HG02981 (cell line): ENCODE results near the gene SLC13A2.
"Not testable (repeated sequence)": the region's sequence is repeated elsewhere in the genome, so short reads cannot be mapped to it uniquely, and the experiment has no call there.

ENCODE experiments used
- ATAC-seq: cut with Tn5 transposase; IDR thresholded peaks from one replicate; pipeline ENCODE4 v1.9.1; 2021; ENCODE audit warnings: mild to moderate bottlenecking, moderate library complexity; ENCODE audit not compliant: unreplicated experiment

SLC13A2 gene

DNA sequence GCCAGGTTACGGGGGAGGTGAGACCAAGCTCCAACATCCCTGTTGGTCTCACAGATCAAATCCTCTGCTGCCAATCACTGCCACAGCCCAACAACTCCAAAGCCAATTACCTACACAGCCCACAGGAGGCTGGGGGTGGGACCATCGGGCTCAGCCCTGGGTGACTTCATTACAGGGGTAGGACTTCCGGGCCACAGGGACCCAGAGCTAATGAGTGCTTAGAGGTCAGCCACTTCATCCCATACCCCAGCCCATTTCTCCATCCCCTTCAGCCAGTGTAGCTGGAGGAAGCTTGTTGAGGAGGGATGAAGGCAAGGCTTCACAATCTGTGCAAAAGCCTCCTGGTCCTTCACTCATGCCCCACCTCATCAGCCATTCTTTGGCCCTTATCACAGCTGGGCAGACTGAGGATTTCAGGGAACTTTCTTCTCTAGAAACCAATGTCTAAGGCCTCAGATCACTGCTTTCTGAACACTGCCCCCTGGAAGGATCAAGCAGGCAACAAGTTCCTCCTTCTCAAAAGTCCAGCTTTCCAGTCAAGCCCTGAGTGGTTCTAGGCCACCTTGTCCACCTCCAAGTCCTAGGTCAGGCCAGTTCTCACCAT is 38.5 kb downstream of the SLC13A2 start:
- no peak for ATAC-seq

GRCh38 chr17:28513476-28513875 is 40.0 kb downstream of the SLC13A2 start:
- no peak for ATAC-seq

GRCh38 chr17:28514561-28515002 is 41.1 kb downstream of the SLC13A2 start:
- ATAC-seq = no peak

GRCh38 chr17:28515518-28515917 is 42.1 kb downstream of the SLC13A2 start:
- ATAC-seq = no peak

DNA sequence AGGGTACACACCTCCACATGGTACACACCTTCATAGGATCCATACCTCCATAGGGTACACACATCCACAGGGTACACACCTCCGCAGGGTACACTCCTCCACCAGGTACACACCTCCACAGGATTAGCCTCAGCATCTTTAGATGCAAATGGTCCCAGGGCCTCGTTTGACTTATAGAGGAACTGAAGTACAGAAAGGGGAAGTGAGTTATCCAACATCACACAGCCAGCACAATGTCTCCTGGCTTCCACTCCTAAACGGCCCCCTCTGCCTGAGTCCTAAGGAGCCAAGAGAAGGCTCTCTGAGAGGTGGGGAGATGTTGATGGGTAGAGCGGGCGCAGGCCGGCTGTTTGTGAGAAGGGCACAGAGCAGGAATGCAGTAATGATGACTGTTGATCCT is 44.7 kb downstream of the SLC13A2 start:
- ATAC-seq = no peak

DNA sequence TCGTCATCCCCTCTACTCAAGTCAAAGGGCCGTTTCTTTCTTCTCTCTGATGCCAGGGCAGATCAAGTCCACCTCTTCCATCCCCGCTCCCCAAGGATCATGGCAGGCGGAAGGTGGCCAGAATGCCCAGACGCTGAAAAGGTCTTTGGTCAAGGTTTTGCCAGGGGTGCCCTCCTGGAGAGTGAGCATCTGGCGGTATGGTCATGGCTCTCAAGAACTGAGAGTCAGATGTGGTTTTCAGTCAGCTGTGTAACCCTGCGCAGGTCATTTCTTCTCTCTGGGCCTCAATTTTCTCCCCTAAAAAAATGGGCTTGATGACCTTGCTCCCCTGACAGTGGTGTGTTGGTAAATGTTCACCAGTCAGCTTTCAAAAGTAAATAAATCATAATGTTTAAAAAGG is 45.1 kb downstream of the SLC13A2 start:
- ATAC-seq = no peak

GRCh38 chr17:28519236-28519635 is 45.8 kb downstream of the SLC13A2 start:
- ATAC-seq = no peak

GRCh38 chr17:28520687-28521086 is 47.2 kb downstream of the SLC13A2 start:
- ATAC-seq = no peak

DNA sequence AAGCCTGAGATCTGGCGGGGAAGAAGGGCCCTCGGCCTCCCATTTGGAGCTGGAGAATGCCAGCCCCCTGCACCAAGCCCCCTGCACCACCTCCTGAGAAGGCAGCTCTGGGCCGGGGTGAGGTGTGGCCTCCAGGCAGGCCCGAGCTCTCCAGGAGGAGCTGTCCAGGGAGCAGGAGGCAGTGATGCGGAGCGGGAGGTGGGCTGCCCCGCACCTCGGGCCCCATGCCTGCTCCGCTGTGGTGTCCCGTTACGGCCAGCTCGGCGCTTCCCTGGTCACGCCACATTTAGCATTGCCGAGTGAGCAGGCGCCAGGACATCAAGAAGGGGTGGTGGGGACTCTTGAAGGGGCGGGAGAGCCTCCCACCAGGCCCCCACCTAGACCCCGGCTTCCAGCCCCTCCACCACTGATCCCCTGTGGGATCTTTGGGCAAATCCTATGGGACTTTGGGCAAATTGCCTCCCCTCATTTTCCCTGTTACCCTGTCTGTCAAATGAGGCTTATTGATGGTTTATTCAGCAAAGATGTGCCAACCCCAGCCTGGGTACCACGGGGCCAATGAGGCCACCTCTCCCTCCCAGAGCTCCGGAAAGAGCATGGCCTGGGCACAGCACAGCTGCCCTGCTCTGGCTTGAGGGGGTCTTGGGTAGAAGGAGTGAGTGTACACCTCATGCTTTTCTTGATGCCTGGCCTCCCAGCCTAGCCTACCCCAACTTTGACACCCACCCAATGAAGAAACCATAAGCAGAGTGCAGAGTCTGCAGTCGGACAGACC is 48.1 kb downstream of the SLC13A2 start:
- no peak for ATAC-seq

- not testable (repeated sequence) for ATAC-seq
Measured at GRCh38 chr17:28522281-28522680, 48.8 kb downstream of the SLC13A2 start.

GRCh38 chr17:28523186-28523585 is 49.7 kb downstream of the SLC13A2 start:
- ATAC-seq = no peak

DNA sequence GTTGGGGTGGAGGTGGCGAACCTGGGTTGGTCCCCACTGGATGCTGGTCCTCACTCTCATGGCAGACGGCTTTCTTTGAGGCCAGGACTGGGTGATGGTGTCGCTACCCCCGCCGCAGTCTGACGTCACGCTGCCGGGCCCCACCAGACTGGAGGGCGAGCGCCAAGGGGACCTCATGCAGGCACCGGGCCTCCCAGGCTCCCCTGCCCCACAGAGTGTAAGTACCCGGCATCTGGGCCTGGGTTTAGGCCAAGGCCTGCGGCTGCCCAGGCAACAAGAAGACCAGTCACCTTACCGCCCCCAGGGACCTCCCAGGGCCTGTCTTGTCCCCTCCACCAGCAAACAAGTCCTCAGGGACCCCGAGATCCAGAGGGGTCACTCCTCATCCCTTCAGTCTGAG is 50.4 kb downstream of the SLC13A2 start:
- no peak for ATAC-seq

DNA sequence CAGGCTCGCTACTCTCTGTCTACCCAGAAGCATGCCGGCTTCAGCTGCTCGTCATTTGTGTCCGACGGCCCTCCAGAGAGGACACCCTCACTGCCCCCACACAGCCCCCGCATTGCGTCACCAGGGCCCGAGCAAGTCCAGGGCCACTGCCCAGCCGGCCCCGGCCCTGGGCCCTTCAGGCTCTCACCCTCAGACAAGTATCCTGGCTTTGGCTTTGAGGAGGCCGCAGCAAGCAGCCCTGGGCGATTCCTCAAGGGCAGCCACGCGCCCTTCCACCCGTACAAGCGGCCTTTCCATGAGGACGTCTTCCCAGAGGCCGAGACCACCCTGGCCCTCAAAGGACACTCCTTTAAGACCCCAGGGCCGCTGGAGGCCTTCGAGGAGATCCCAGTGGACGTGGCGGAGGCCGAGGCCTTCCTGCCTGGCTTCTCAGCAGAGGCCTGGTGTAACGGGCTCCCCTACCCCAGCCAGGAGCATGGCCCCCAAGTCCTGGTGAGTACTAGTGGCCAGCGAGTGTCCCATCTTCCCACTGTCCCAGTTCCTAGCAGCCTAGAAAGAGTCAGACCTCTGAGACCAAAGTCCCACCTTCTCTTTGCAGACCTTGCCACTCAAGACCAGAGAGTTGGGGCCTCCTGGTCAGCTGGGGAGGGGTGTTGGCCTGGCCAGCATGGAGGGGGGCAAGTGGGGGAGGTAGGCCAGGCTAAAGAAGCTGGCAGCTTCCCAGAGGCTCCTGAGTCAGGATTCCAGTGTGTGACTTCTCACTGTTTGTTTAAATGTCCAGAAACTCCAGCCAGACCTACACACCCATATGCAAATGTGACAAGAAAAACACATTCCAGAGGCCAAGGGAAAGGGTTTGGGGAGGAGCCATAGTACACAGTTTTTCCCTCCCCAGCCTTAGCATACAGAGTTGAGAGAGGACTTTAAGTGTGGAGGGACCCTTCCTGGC is 51.3 kb downstream of the SLC13A2 start:
- ATAC-seq = no peak

GRCh38 chr17:28526381-28526780 is 52.9 kb downstream of the SLC13A2 start:
- ATAC-seq = no peak

GRCh38 chr17:28527181-28527681 is 53.8 kb downstream of the SLC13A2 start:
- ATAC-seq = no peak

- ATAC-seq = no peak
Measured at GRCh38 chr17:28527859-28528258, 54.4 kb downstream of the SLC13A2 start.

GRCh38 chr17:28528327-28529012 is 55.0 kb downstream of the SLC13A2 start:
- no peak for ATAC-seq

GRCh38 chr17:28529013-28529400 is 55.6 kb downstream of the SLC13A2 start:
- ATAC-seq = no peak

DNA sequence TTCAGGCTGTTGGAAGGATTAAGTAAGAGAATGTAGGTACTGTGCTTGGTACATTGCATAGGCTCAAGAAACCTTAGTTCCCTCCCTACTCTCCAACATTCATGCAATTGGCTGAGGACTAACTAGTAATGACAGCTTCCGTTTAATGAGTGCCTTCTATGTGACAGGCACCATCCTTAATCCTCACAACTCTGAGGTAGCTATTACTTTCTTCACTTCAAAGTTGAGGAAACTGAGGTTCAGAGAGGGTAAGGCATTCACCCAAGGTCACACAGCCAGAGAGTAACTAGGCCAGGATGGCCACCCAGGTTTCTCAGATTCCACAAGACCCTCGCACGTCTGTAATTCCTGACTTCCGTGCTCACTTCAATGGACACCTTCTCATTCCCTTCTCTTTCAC is 56.8 kb downstream of the SLC13A2 start:
- ATAC-seq = no peak

- no peak for ATAC-seq
Measured at GRCh38 chr17:28530926-28531325, 57.5 kb downstream of the SLC13A2 start.
